GM18526 (cell line): ENCODE data around the gene RABL6.

Experiments
- POLR2A ChIP-seq: IDR thresholded peaks from 3 replicates; pipeline ENCODE4 v1.6.1; 2011; ENCODE audit not compliant: insufficient read length; ENCODE audit errors: extremely low read depth

RABL6 gene

GRCh38 chr9:136885950-136886578 lies 78.3 kb downstream of the RABL6 start, which contains the start of gene TRAF2:
Gene TRAF2, plus strand, starts transcription at chr9:136886516. Its CDS starts 12,225 bp downstream, at chr9:136898741.
- TF ChIP-seq POLR2A = peak; percentile 96

GRCh38 chr9:136886610-136887597 lies 79.2 kb downstream of the RABL6 start:
- TF ChIP-seq POLR2A = no peak

GRCh38 chr9:136888454-136888853 lies 80.7 kb downstream of the RABL6 start:
- TF ChIP-seq POLR2A = no peak

- TF ChIP-seq POLR2A = no peak
These were observed 82.1 kb downstream of the RABL6 start for GRCh38 chr9:136889858-136890257.

GRCh38 chr9:136890661-136891060 lies 82.9 kb downstream of the RABL6 start:
- no peak for TF ChIP-seq POLR2A
